ENCODE results near the gene KRTCAP2.
"Not testable (repeated sequence)": the region's sequence is repeated elsewhere in the genome, so short reads cannot be mapped to it uniquely, and the experiment has no call there.

KRTCAP2 gene

GRCh38 chr1:155199792-155200191 is 26.7 kb upstream of the KRTCAP2 start:
- no peak for DNase-seq (ENCODE audit: low read depth)

- no peak for DNase-seq (ENCODE audit: low read depth)
Measured at GRCh38 chr1:155198547-155198906, 25.4 kb upstream of the KRTCAP2 start.

GRCh38 chr1:155197901-155198546 is 24.9 kb upstream of the KRTCAP2 start:
- no peak for DNase-seq (ENCODE audit: low read depth)

GRCh38 chr1:155196893-155197638 is 24.0 kb upstream of the KRTCAP2 start:
- DNase-seq (ENCODE audit: low read depth): no peak

- DNase-seq (ENCODE audit: low read depth): no peak
Measured at GRCh38 chr1:155196103-155196892, 23.2 kb upstream of the KRTCAP2 start.

- DNase-seq (ENCODE audit: low read depth): no peak
Measured at GRCh38 chr1:155195201-155196102, 22.3 kb upstream of the KRTCAP2 start.

GRCh38 chr1:155193991-155194240 is 20.8 kb upstream of the KRTCAP2 start:
- DNase-seq (ENCODE audit: low read depth): not testable (repeated sequence)

- DNase-seq (ENCODE audit: low read depth): peak; percentile 90
Measured at GRCh38 chr1:155193275-155193990, 20.3 kb upstream of the KRTCAP2 start.

GRCh38 chr1:155192346-155193274 is 19.5 kb upstream of the KRTCAP2 start:
- DNase-seq (ENCODE audit: low read depth): peak; percentile 12

GRCh38 chr1:155191904-155192303 is 18.8 kb upstream of the KRTCAP2 start:
- no peak for DNase-seq (ENCODE audit: low read depth)

GRCh38 chr1:155189926-155190325 is 16.8 kb upstream of the KRTCAP2 start:
- DNase-seq (ENCODE audit: low read depth): not testable (repeated sequence)

GRCh38 chr1:155188268-155188667 is 15.2 kb upstream of the KRTCAP2 start:
- no peak for DNase-seq (ENCODE audit: low read depth)

- no peak for DNase-seq (ENCODE audit: low read depth)
Measured at GRCh38 chr1:155187456-155187891, 14.4 kb upstream of the KRTCAP2 start.

- DNase-seq (ENCODE audit: low read depth): no peak
Measured at GRCh38 chr1:155186794-155187455, 13.8 kb upstream of the KRTCAP2 start.

- DNase-seq (ENCODE audit: low read depth): no peak
Measured at GRCh38 chr1:155186067-155186793, 13.1 kb upstream of the KRTCAP2 start.

- no peak for DNase-seq (ENCODE audit: low read depth)
Measured at GRCh38 chr1:155185783-155186066, 12.6 kb upstream of the KRTCAP2 start.

- no peak for DNase-seq (ENCODE audit: low read depth)
Measured at GRCh38 chr1:155184835-155185782, 12.0 kb upstream of the KRTCAP2 start.

- DNase-seq (ENCODE audit: low read depth): no peak
Measured at GRCh38 chr1:155184351-155184811, 11.3 kb upstream of the KRTCAP2 start.
